DND-41 (cell line): Measurements from ENCODE around the gene PAGE2B.

Experiments used
- ATAC-seq: fragments of 200-7000 bp; cut with Tn5 transposase; 3 replicates; pipeline ENCODE4 v1.9.1; 2021; ENCODE audit warnings: low read depth; ENCODE audit not compliant: insufficient read depth
- DNase-seq: peaks from one replicate; pipeline ENCODE4 v3.0.0-alpha.2; 2020
- H2AFZ ChIP-seq: 2 replicates; pipeline ENCODE4 v1.6.0; 2012; ENCODE audit warnings: low read depth, low read length
- H3K27ac ChIP-seq: 2 replicates; pipeline ENCODE4 v1.5.1; 2012; ENCODE audit warnings: low read length, inconsistent platforms
- H3K27me3 ChIP-seq: fragments of 200-600 bp; sonication (generic); 2 replicates; pipeline ENCODE4 v1.6.0; 2012; ENCODE audit warnings: low read length, mild to moderate bottlenecking, inconsistent platforms; ENCODE audit not compliant: insufficient read depth, poor library complexity
- H3K36me3 ChIP-seq: 2 replicates; pipeline ENCODE4 v1.5.1; 2012; ENCODE audit warnings: low read length, inconsistent platforms; ENCODE audit not compliant: insufficient read depth
- H3K4me1 ChIP-seq: 2 replicates; pipeline ENCODE4 v1.5.1; 2012; ENCODE audit warnings: mild to moderate bottlenecking, low read length; ENCODE audit not compliant: insufficient read depth
- H3K4me2 ChIP-seq: 2 replicates; pipeline ENCODE4 v1.6.0; 2012; ENCODE audit warnings: mild to moderate bottlenecking, moderate library complexity, low read length, inconsistent platforms; ENCODE audit not compliant: insufficient read depth
- H3K4me3 ChIP-seq, 2 experiments: fragments of 200-600 bp in 1 of 2; shearing (Covaris generic) in 1 of 2; 2 replicates each; pipeline ENCODE4 v1.5.1; 2012 to 2016; ENCODE audit warnings: inconsistent platforms in 2 of 2, low read length in 2 of 2, mild to moderate bottlenecking in 2 of 2, low read depth in 1 of 2, moderate library complexity in 1 of 2
- H3K79me2 ChIP-seq: 2 replicates; pipeline ENCODE4 v1.6.0; 2012; ENCODE audit warnings: low read length, inconsistent platforms; ENCODE audit not compliant: insufficient read depth
- H3K9ac ChIP-seq: 2 replicates; pipeline ENCODE4 v1.6.0; 2012; ENCODE audit warnings: low read depth, mild to moderate bottlenecking, inconsistent platforms, low read length, moderate library complexity
- H3K9me3 ChIP-seq: 2 replicates; pipeline ENCODE4 v1.5.1; 2012; ENCODE audit warnings: low read length, moderate library complexity, mild to moderate bottlenecking, inconsistent platforms; ENCODE audit not compliant: insufficient read depth, severe bottlenecking
- H4K20me1 ChIP-seq: 2 replicates; pipeline ENCODE4 v1.6.0; 2012; ENCODE audit warnings: low read length; ENCODE audit not compliant: insufficient read depth
- EZH2 ChIP-seq: IDR thresholded peaks from 3 replicates; pipeline ENCODE4 v1.6.1; 2012; ENCODE audit warnings: borderline replicate concordance, low read depth, mild to moderate bottlenecking, moderate library complexity, low read length, inconsistent platforms; ENCODE audit not compliant: severe bottlenecking
- TF ChIP-seq, protein P1 (sequence below): IDR thresholded peaks from 2 replicates; pipeline ENCODE4 v1.5.1; 2012; ENCODE audit warnings: borderline replicate concordance, low read length, moderate library complexity, mild to moderate bottlenecking; ENCODE audit not compliant: poor library complexity, severe bottlenecking; ENCODE audit errors: extremely low read depth

The PAGE2B gene

DNA sequence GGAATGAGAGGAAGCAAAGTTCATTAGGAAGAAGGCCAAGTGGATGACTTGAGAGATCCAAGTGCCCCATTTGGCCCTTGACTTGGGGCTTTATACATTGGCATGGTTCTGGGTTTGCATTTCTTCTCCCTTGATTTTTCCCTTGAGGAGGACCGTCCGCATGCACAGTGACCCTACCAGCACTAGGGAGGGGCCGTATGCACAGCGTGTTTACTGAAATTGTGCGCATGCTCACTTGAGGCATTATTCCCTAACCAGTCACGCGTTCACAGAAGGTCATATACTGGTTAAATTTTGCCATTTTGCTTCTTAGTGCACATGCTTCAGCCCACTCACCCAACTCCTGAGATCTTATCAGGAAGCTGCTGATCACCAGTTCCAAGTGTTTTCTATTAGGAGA lies 49.1 kb downstream of the PAGE2B start:
- Histone ChIP-seq H3K9me3 (no peaks in the 10 kb centered on the region), H3K4me3 (no peak overlapping the region), H3K4me2 (no peak overlapping the region), H3K79me2 (no peaks in the 10 kb centered on the region), H3K27ac (no peak overlapping the region), H3K9ac (no peak overlapping the region), H4K20me1 (no peaks in the 10 kb centered on the region), H2AFZ (no peak overlapping the region), H3K27me3 (no peaks in the 10 kb centered on the region), H3K36me3 (no peaks in the 10 kb centered on the region), H3K4me1 (peaks cover 9% of the 10 kb centered on the region)
- DNase-seq (no peak), ATAC-seq (no peak)
- TF ChIP-seq, protein P1, sequence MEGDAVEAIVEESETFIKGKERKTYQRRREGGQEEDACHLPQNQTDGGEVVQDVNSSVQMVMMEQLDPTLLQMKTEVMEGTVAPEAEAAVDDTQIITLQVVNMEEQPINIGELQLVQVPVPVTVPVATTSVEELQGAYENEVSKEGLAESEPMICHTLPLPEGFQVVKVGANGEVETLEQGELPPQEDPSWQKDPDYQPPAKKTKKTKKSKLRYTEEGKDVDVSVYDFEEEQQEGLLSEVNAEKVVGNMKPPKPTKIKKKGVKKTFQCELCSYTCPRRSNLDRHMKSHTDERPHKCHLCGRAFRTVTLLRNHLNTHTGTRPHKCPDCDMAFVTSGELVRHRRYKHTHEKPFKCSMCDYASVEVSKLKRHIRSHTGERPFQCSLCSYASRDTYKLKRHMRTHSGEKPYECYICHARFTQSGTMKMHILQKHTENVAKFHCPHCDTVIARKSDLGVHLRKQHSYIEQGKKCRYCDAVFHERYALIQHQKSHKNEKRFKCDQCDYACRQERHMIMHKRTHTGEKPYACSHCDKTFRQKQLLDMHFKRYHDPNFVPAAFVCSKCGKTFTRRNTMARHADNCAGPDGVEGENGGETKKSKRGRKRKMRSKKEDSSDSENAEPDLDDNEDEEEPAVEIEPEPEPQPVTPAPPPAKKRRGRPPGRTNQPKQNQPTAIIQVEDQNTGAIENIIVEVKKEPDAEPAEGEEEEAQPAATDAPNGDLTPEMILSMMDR, result no peak
- TF ChIP-seq EZH2, result no peak

DNA sequence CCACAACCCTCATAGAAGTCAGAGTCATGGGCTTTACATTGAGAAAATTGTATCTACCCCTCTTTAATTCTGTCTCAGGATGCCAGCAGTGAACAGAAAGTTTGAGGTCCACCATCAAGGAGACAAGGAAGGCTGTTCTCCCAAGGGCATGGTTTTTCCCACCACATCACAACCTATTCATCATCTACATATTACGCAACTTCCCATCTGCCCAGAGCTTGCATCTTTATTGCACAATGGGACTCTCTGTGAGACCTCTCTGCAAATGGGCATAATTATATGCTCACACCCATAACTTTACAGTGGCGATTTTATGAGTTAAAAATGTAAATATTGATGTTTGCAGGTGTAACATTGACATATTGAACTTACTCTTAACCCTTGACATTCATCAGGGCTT lies 52.9 kb downstream of the PAGE2B start:
- no peak overlapping the region for H3K9ac ChIP-seq
- H3K79me2 ChIP-seq, result no peaks in the 10 kb centered on the region
- no peak overlapping the region for H3K4me3 ChIP-seq
- ATAC-seq (no peak), DNase-seq (no peak)
- no peak overlapping the region for H3K27ac ChIP-seq
- H4K20me1 ChIP-seq, result no peaks in the 10 kb centered on the region
- no peaks in the 10 kb centered on the region for H3K9me3 ChIP-seq
- H2AFZ ChIP-seq, result no peak overlapping the region
- H3K27me3 ChIP-seq, result no peaks in the 10 kb centered on the region
- H3K36me3 ChIP-seq, result no peaks in the 10 kb centered on the region
- H3K4me2 ChIP-seq, result no peak overlapping the region
- no peaks in the 10 kb centered on the region for H3K4me1 ChIP-seq
- no peak for TF ChIP-seq EZH2
- TF ChIP-seq, protein P1, result no peak
